HL-60 (cell line): ENCODE data around the gene RAI1.

Experiments
- DNase-seq, 2 experiments: peaks; one replicate each; pipeline ENCODE4 v3.0.0-alpha.2; 2010 to 2020; ENCODE audit warnings: low read depth in 1 of 2, low spot score in 1 of 2
- H3K27ac ChIP-seq: fragments of 250-450 bp; sonication (Bioruptor Pico); replicated peaks from 2 replicates; pipeline ENCODE4 v1.5.1; 2020; ENCODE audit warnings: mild to moderate bottlenecking, moderate library complexity
- H3K27me3 ChIP-seq: fragments of 250-450 bp; sonication (Bioruptor Pico); 2 replicates; pipeline ENCODE4 v1.5.1; 2021; ENCODE audit warnings: mild to moderate bottlenecking, moderate library complexity; ENCODE audit not compliant: insufficient read depth, poor library complexity, severe bottlenecking
- H3K4me3 ChIP-seq: replicated peaks from 2 replicates; pipeline ENCODE4 v1.5.1; 2011; ENCODE audit warnings: mild to moderate bottlenecking, control low read depth, low read length; ENCODE audit not compliant: insufficient read depth
- CTCF ChIP-seq: IDR thresholded peaks from one replicate; pipeline ENCODE4 v1.5.1; 2011; ENCODE audit warnings: low read length, control low read depth, inconsistent platforms; ENCODE audit not compliant: insufficient read depth
- GABPA ChIP-seq: IDR thresholded peaks from 2 replicates; pipeline ENCODE4 v1.6.1; 2012; ENCODE audit warnings: low read depth
- POLR2AphosphoS5 ChIP-seq: IDR thresholded peaks from 2 replicates; pipeline ENCODE4 v1.6.1; 2012; ENCODE audit warnings: low read depth
- SPI1 ChIP-seq: IDR thresholded peaks from 2 replicates; pipeline ENCODE4 v1.6.1; 2012; ENCODE audit warnings: low read depth, mild to moderate bottlenecking, borderline replicate concordance
- TF ChIP-seq, protein P1 (sequence below): IDR thresholded peaks from 2 replicates; pipeline ENCODE4 v1.6.1; 2012; ENCODE audit warnings: low read depth; ENCODE audit not compliant: insufficient replicate concordance

The RAI1 gene

DNA sequence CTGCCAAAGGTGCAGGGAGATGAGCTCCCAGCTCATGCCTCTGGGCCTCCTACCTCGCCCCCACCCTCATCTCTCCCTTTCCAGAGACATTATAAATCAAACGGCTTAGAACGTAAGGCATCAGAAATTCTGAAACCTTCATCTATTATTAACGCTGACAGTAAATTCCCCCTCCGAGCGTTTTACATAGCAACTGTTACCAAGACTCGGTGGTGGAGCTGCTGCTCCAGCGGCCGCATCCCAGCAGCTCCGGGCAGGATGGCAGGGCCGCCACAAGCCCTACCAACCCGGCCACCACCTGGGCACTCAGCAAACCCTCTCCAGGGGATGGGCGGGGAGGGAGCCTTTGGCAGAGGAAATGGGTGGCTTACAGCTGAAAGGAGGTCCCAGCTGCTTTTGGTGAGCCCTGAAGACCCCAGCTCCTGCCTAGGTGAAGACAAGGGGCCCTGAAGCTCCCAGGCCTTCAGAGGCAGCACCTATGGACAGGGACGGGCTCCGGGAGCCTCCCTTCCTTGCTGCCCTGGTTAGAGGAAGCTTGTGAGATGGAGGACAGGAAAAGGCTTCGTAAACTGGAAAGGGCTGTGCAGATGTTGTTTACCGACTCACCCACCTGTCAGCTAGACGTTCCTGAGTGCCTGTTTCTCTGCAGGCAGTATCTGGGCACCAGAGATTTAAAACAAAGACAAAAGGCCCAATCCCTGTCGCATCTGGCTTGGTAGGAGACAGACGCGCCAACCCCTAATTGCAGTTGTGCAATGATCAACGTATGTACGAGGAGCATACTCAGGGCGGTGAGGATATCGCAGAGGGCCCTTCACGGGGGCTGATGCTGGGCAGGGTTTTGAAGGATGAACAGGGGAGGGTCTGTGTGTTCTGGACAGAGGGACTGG is 76.9 kb downstream of the RAI1 start:
- no peak overlapping the region for H3K4me3 ChIP-seq
- DNase-seq: no peak
- H3K27ac ChIP-seq: no peak overlapping the region
- TF ChIP-seq SPI1 (no peak), GABPA (no peak), POLR2AphosphoS5 (no peak), CTCF (no peak)
- TF ChIP-seq, protein P1, sequence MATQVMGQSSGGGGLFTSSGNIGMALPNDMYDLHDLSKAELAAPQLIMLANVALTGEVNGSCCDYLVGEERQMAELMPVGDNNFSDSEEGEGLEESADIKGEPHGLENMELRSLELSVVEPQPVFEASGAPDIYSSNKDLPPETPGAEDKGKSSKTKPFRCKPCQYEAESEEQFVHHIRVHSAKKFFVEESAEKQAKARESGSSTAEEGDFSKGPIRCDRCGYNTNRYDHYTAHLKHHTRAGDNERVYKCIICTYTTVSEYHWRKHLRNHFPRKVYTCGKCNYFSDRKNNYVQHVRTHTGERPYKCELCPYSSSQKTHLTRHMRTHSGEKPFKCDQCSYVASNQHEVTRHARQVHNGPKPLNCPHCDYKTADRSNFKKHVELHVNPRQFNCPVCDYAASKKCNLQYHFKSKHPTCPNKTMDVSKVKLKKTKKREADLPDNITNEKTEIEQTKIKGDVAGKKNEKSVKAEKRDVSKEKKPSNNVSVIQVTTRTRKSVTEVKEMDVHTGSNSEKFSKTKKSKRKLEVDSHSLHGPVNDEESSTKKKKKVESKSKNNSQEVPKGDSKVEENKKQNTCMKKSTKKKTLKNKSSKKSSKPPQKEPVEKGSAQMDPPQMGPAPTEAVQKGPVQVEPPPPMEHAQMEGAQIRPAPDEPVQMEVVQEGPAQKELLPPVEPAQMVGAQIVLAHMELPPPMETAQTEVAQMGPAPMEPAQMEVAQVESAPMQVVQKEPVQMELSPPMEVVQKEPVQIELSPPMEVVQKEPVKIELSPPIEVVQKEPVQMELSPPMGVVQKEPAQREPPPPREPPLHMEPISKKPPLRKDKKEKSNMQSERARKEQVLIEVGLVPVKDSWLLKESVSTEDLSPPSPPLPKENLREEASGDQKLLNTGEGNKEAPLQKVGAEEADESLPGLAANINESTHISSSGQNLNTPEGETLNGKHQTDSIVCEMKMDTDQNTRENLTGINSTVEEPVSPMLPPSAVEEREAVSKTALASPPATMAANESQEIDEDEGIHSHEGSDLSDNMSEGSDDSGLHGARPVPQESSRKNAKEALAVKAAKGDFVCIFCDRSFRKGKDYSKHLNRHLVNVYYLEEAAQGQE: no peak
- H3K27me3 ChIP-seq: no peaks in the 10 kb centered on the region

DNA sequence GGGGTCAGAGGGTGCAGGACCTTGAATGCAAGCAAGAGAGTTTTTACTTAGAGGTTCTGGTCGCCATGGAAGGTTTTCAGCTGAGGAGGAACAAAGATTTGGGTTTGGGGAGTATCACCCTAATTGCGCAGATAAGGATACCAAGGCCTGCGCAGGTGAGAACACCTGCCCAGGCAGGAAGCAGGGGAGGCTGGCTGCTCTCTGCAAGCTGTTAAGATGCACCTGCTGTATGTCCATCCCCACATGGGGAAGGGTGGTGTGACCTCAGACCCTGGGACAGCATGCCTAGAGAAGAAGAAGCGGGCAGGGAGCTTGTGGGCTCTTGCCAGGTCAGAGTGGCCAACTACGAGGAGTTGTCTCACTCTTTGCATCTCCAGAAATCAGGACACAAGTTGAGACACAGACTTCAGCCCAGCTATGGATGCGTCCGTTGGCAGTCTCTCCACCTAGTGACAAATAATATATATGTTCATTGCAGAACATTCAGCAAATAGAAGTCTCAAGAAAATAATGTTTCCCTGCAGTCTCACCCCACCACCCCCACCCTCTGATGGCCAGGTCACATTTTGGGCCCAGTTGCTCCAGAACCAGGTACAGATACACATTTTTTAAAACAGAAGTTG is 77.8 kb downstream of the RAI1 start:
- no peak for DNase-seq
- H3K27ac ChIP-seq: no peak overlapping the region
- no peak overlapping the region for H3K4me3 ChIP-seq
- TF ChIP-seq SPI1 (no peak), POLR2AphosphoS5 (no peak), GABPA (no peak), CTCF (no peak)
- TF ChIP-seq, protein P1: no peak
- no peaks in the 10 kb centered on the region for H3K27me3 ChIP-seq

- no peak overlapping the region for H3K4me3 ChIP-seq
- TF ChIP-seq GABPA: no peak
- H3K27me3 ChIP-seq: no peaks in the 10 kb centered on the region
- no peak overlapping the region for H3K27ac ChIP-seq
- DNase-seq: no peak
These were observed 79.1 kb downstream of the RAI1 start for GRCh38 chr17:17760350-17760749.

DNA sequence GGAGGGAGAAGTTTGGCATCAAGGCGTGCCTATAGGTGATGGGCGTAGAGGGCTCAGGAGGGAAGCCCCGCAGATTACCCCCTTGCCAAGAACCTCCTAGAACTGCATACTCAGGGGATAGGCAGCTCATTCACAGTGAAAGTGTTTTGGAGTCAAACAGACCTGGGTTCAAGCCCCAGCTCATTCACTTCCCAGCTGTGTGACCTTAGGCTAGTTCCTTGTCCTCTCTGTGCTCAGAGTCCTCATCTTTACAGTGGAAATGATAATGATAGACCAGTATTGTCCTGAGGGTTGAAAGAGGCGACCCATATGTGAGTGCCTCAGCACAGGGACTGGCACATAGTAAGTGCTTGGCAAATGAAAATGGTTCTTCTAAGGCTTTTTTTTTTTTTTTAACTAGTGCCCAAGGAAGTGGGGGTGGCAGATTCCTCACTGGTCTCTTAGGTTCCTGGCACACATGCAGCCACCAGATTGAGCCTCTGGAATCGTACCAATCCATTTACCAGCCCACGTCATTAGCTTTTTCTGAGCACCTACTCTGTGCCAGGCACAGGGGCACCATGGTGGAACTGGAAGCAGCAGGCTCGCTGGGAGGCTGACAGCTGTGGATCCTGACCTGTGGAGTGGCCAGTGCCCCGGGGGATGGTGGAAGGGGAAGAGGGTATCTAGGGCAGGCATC is 79.8 kb downstream of the RAI1 start:
- DNase-seq: no peak
- Histone ChIP-seq H3K27me3 (no peaks in the 10 kb centered on the region), H3K27ac (no peak overlapping the region), H3K4me3 (no peak overlapping the region)
- TF ChIP-seq, protein P1: no peak
- TF ChIP-seq SPI1 (no peak), CTCF (no peak), POLR2AphosphoS5 (no peak), GABPA (no peak)
